ENCODE results near the gene GGCT. TPM values are rescaled to one million over a fixed set of nuclear protein-coding genes. Genes with fewer than 3 reads are reported as not detected.

The GGCT gene
- total RNA-seq, 1 experiment from 2014 or later = 67.6 TPM

- H3K27ac ChIP-seq (ENCODE audit: low read length) = no peak overlapping the region
- H3F3A ChIP-seq (ENCODE audit: low read length, unreplicated experiment) = no peaks in the 10 kb centered on the region
- no peaks in the 10 kb centered on the region for H4K20me1 ChIP-seq (ENCODE audit: low read length)
- intact Hi-C loops (cut with micrococcal nuclease) = no loop called here
- POLR2A ChIA-PET (ENCODE audit: unreplicated experiment) = no interaction called here
- peaks cover 15% of the 10 kb centered on the region; the same call in 1 of the 2 replicates for H3K4me1 ChIP-seq (ENCODE audit: insufficient read depth, low read length)
- H2AFZ ChIP-seq (ENCODE audit: low read length) = no peak overlapping the region
- no peak overlapping the region for H3K4me3 ChIP-seq (ENCODE audit: low read length)
- no peak overlapping the region for H3K4me2 ChIP-seq (ENCODE audit: low read length)
- BruUV-seq (replicated peaks) = no TSS peak
- no peaks in the 10 kb centered on the region for H3K27me3 ChIP-seq (ENCODE audit: low read length)
- no peaks in the 10 kb centered on the region for H3K9me3 ChIP-seq (ENCODE audit: low read length)
- TF ChIP-seq EZH2 (IDR thresholded peaks at IDR 0.05; ENCODE audit: low read length, unreplicated experiment) (no peak), CTCF (conservative IDR thresholded peaks at IDR 0.05; ENCODE audit: low read depth, low read length) (no peak), EZH2phosphoT487 (IDR thresholded peaks at IDR 0.05; ENCODE audit: borderline replicate concordance, low read length) (no peak)
- no peaks in the 10 kb centered on the region for H3K9me2 ChIP-seq (replicated peaks; ENCODE audit: low read length)
- no peaks in the 10 kb centered on the region for H3K36me3 ChIP-seq (ENCODE audit: low read depth, low read length)
- DNase-seq (no peak), ATAC-seq (no peak)
- H3K79me2 ChIP-seq (ENCODE audit: low read length) = peaks cover 44% of the 10 kb centered on the region
- CTCF ChIA-PET = interaction anchor here (0.6 kb wide), 1 partner anchor 1167 kb away, joined by 4 read pairs; no protein-coding TSS in a partner anchor
- no peak overlapping the region for H3K9ac ChIP-seq (ENCODE audit: low read length)
Measured at GRCh38 chr7:30474485-30474884, 30.1 kb downstream of the GGCT start.

- POLR2A ChIA-PET (ENCODE audit: unreplicated experiment) = no interaction called here
- no TSS peak for BruUV-seq (replicated peaks)
Measured at GRCh38 chr7:30473903-30474302, 30.7 kb downstream of the GGCT start.

More at GRCh38 chr7:30473903-30474302, 30.7 kb downstream of the GGCT start:
- DNase-seq (no peak), ATAC-seq (no peak)
- no peaks in the 10 kb centered on the region for H3K9me2 ChIP-seq (replicated peaks; ENCODE audit: low read length)
- H3K79me2 ChIP-seq (ENCODE audit: low read length) = peaks cover 44% of the 10 kb centered on the region
- H3K27me3 ChIP-seq (ENCODE audit: low read length) = no peaks in the 10 kb centered on the region
- no peak overlapping the region for H3K27ac ChIP-seq (ENCODE audit: low read length)
- no peak overlapping the region for H3K9ac ChIP-seq (ENCODE audit: low read length)
- no peaks in the 10 kb centered on the region for H3F3A ChIP-seq (ENCODE audit: low read length, unreplicated experiment)
- H3K4me2 ChIP-seq (ENCODE audit: low read length) = no peak overlapping the region
- TF ChIP-seq EZH2phosphoT487 (IDR thresholded peaks at IDR 0.05; ENCODE audit: borderline replicate concordance, low read length) (no peak), CTCF (conservative IDR thresholded peaks at IDR 0.05; ENCODE audit: low read depth, low read length) (no peak), EZH2 (IDR thresholded peaks at IDR 0.05; ENCODE audit: low read length, unreplicated experiment) (no peak)
- CTCF ChIA-PET = interaction anchor here (0.6 kb wide), 1 partner anchor 1166 kb away, joined by 4 read pairs; no protein-coding TSS in a partner anchor
- H3K36me3 ChIP-seq (ENCODE audit: low read depth, low read length) = no peaks in the 10 kb centered on the region
- H4K20me1 ChIP-seq (ENCODE audit: low read length) = no peaks in the 10 kb centered on the region
- H3K4me3 ChIP-seq (ENCODE audit: low read length) = no peak overlapping the region
- H3K4me1 ChIP-seq (ENCODE audit: insufficient read depth, low read length) = peaks cover 10% of the 10 kb centered on the region; the same call in 1 of the 2 replicates
- H2AFZ ChIP-seq (ENCODE audit: low read length) = no peak overlapping the region
- intact Hi-C loops (cut with micrococcal nuclease) = no loop called here
- no peaks in the 10 kb centered on the region for H3K9me3 ChIP-seq (ENCODE audit: low read length)
